ENCODE results near the gene USH2A.

Gene USH2A

DNA sequence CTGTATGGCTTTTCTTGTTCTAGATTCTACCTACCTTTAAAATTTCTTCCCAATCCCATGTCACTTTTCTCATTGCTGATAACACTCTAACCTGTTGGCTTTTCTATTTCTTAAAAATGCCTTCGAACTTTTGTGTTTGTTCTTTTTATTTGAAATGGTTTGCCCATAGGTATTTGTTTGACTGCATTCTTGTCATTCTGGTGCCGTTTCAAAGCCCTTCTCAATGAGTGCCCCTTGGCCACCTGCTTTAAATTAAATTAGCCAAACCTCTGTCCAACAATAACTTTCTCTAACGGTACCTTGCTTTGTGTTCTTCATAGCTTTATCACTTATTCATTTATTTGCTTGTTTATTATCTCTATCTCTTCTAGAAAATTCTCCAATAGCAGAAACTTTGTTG, 817.2 kb downstream of the USH2A start (continued):
- TF ChIP-seq, protein P1, sequence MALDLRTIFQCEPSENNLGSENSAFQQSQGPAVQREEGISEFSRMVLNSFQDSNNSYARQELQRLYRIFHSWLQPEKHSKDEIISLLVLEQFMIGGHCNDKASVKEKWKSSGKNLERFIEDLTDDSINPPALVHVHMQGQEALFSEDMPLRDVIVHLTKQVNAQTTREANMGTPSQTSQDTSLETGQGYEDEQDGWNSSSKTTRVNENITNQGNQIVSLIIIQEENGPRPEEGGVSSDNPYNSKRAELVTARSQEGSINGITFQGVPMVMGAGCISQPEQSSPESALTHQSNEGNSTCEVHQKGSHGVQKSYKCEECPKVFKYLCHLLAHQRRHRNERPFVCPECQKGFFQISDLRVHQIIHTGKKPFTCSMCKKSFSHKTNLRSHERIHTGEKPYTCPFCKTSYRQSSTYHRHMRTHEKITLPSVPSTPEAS (tag by site-specific recombination; IDR thresholded peaks at IDR 0.05), result no peak

DNA sequence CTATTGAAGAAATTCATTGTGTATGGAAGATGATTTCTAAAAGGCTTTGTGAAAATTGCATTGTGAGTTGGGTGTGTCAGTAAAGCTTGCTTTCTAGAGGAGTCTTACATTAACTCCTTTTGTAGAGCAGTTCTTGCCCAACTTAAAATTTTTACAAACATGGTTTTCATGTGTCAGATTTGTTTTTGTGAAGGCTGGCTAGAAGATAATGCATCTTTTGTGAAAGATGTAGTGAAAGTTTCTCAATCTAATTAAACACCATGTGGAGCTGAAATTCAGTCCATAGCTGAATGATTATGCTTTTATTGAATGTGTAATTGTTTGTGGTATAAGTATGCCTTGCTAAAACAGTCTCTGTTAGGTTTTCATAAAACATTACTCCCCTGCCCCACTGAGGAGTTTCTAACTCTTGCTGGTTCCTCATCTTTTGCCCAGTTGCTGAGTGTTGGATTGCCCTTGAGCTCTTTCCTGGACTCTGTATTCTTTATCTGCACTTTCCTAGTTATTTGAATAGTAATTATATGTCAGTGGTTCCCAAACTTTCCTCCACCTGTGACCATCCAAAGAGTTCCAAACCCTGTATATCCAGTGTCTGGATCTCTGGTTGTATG, 818.1 kb downstream of the USH2A start:
- Histone ChIP-seq H3K4me3 (ENCODE audit: low read depth, low read length) (no peak overlapping the region), H3K9me3 (ENCODE audit: control insufficient read depth, insufficient read depth, low read depth, low read length) (no peaks in the 10 kb centered on the region), H3K4me1 (ENCODE audit: control insufficient read depth, insufficient read depth, low read length) (peaks cover 5% of the 10 kb centered on the region), H3K27ac (ENCODE audit: extremely low read depth, low read depth, low read length) (no peak overlapping the region), H3K36me3 (ENCODE audit: control insufficient read depth in 2 of 2, insufficient read depth in 1 of 2, low read length in 2 of 2) (peaks cover 17 to 29% of the 10 kb centered on the region in 2 experiments)
- ChIA-PET POLR2A (no interaction called here), CTCF (interaction anchor here (0.7 to 2.4 kb wide), 7 partner anchors 8 to 1397 kb away, joined by 3 to 7 read pairs (median 3); no protein-coding TSS in a partner anchor)
- TF ChIP-seq ZNF350 (tag by site-specific recombination; IDR thresholded peaks at IDR 0.05), result no peak
- peak; percentile 65; the same call in 1 of the 2 replicates for TF ChIP-seq ZBTB20 (tag by site-specific recombination; IDR thresholded peaks at IDR 0.05)
- TF ChIP-seq BCL11A (tag by site-specific recombination; IDR thresholded peaks at IDR 0.05; ENCODE audit: low read depth), result no peak

GRCh38 chr1:215603319-215603718, 819.9 kb downstream of the USH2A start:
- H3K36me3 ChIP-seq (ENCODE audit: control insufficient read depth in 2 of 2, insufficient read depth in 1 of 2, low read length in 2 of 2), result peaks cover 7 to 17% of the 10 kb centered on the region in 2 experiments; a peak in 2 of 3 replicates
- ChIA-PET CTCF (interaction anchor here (0.6 to 0.9 kb wide), 3 partner anchors 11 to 75 kb away, joined by 3 read pairs; no protein-coding TSS in a partner anchor), POLR2A (interaction anchor here (1.0 kb wide), 1 partner anchor 35 kb away, joined by 3 read pairs; no protein-coding TSS in a partner anchor)
- H3K9me3 ChIP-seq (ENCODE audit: control insufficient read depth, insufficient read depth, low read depth, low read length), result no peaks in the 10 kb centered on the region
- H3K4me1 ChIP-seq (ENCODE audit: control insufficient read depth, insufficient read depth, low read length), result peaks cover 12% of the 10 kb centered on the region
- H3K4me3 ChIP-seq (ENCODE audit: low read depth, low read length), result no peak overlapping the region
- no peak overlapping the region for H3K27ac ChIP-seq (ENCODE audit: extremely low read depth, low read depth, low read length)
- TF ChIP-seq ZNF211 (tag by site-specific recombination; IDR thresholded peaks at IDR 0.05; ENCODE audit: low read depth), result no peak
- TF ChIP-seq, protein P2, sequence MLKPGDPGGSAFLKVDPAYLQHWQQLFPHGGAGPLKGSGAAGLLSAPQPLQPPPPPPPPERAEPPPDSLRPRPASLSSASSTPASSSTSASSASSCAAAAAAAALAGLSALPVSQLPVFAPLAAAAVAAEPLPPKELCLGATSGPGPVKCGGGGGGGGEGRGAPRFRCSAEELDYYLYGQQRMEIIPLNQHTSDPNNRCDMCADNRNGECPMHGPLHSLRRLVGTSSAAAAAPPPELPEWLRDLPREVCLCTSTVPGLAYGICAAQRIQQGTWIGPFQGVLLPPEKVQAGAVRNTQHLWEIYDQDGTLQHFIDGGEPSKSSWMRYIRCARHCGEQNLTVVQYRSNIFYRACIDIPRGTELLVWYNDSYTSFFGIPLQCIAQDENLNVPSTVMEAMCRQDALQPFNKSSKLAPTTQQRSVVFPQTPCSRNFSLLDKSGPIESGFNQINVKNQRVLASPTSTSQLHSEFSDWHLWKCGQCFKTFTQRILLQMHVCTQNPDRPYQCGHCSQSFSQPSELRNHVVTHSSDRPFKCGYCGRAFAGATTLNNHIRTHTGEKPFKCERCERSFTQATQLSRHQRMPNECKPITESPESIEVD (tag by site-specific recombination; IDR thresholded peaks at IDR 0.05), result peak; percentile 30; the same call in 1 of the 2 replicates

GRCh38 chr1:215601276-215601675, 822.0 kb downstream of the USH2A start:
- H3K9me3 ChIP-seq (ENCODE audit: control insufficient read depth, insufficient read depth, low read depth, low read length), result no peaks in the 10 kb centered on the region
- peaks cover 12% of the 10 kb centered on the region for H3K4me1 ChIP-seq (ENCODE audit: control insufficient read depth, insufficient read depth, low read length)
- H3K36me3 ChIP-seq (ENCODE audit: control insufficient read depth in 2 of 2, insufficient read depth in 1 of 2, low read length in 2 of 2), result peaks cover 3 to 20% of the 10 kb centered on the region in 2 experiments; a peak in 2 of 3 replicates
- no peak overlapping the region for H3K27ac ChIP-seq (ENCODE audit: extremely low read depth, low read depth, low read length)
- CTCF ChIA-PET, result no interaction called here
- H3K4me3 ChIP-seq (ENCODE audit: low read depth, low read length), result no peak overlapping the region
- POLR2A ChIA-PET, result no interaction called here
- TF ChIP-seq ZNF121 (tag by site-specific recombination; IDR thresholded peaks at IDR 0.05) (no peak), ZNF433 (tag by site-specific recombination; IDR thresholded peaks at IDR 0.05; ENCODE audit: low read depth) (no peak), PRDM2 (tag by site-specific recombination; IDR thresholded peaks at IDR 0.05; ENCODE audit: borderline replicate concordance) (no peak), ZNF704 (tag by site-specific recombination; IDR thresholded peaks at IDR 0.05) (no peak), ZNF223 (tag by site-specific recombination; IDR thresholded peaks at IDR 0.05) (no peak)

All from HEK293 (cell line).